ENCODE measurements around the gene ZNF200. TPM values are rescaled to one million over a fixed set of nuclear protein-coding genes. Genes with fewer than 3 reads are reported as not detected.
"Not testable (repeated sequence)": the region's sequence is repeated elsewhere in the genome, so short reads cannot be mapped to it uniquely, and the experiment has no call there.

ZNF200 gene
- total RNA-seq, 2 donors from 2014 or later: 3.2 to 4.9 TPM

GRCh38 chr16:3198334-3199072, 36.5 kb downstream of the ZNF200 start:
- peaks cover 0 to under 1% of the 10 kb centered on the region in 2 donors for H3K9me3 ChIP-seq
- TF ChIP-seq, protein P1, sequence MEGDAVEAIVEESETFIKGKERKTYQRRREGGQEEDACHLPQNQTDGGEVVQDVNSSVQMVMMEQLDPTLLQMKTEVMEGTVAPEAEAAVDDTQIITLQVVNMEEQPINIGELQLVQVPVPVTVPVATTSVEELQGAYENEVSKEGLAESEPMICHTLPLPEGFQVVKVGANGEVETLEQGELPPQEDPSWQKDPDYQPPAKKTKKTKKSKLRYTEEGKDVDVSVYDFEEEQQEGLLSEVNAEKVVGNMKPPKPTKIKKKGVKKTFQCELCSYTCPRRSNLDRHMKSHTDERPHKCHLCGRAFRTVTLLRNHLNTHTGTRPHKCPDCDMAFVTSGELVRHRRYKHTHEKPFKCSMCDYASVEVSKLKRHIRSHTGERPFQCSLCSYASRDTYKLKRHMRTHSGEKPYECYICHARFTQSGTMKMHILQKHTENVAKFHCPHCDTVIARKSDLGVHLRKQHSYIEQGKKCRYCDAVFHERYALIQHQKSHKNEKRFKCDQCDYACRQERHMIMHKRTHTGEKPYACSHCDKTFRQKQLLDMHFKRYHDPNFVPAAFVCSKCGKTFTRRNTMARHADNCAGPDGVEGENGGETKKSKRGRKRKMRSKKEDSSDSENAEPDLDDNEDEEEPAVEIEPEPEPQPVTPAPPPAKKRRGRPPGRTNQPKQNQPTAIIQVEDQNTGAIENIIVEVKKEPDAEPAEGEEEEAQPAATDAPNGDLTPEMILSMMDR (IDR thresholded peaks at IDR 0.05): no peak
- peaks cover 3 to 6% of the 10 kb centered on the region in 2 donors for H3K27me3 ChIP-seq
- no peak for DNase-seq (ENCODE audit: low spot score)
- no peak overlapping the region for H3K4me3 ChIP-seq
- H3K4me1 ChIP-seq: no peaks in the 10 kb centered on the region
- no peak overlapping the region for H3K27ac ChIP-seq
- H3K36me3 ChIP-seq: no peaks in the 10 kb centered on the region

- not testable (repeated sequence) for H3K4me1 ChIP-seq; H3K9me3 ChIP-seq; DNase-seq (ENCODE audit: low spot score); H3K36me3 ChIP-seq; H3K4me3 ChIP-seq; H3K27ac ChIP-seq
- H3K27me3 ChIP-seq: peaks cover 10 to 13% of the 10 kb centered on the region in 2 donors
These were observed 37.1 kb downstream of the ZNF200 start for GRCh38 chr16:3197694-3198333.

- H3K9me3 ChIP-seq: peaks cover 0 to 11% of the 10 kb centered on the region in 2 donors
- TF ChIP-seq, protein P1 (IDR thresholded peaks at IDR 0.05): no peak
- H3K36me3 ChIP-seq: no peaks in the 10 kb centered on the region
- DNase-seq (ENCODE audit: low spot score): no peak
- peaks cover 29 to 32% of the 10 kb centered on the region in 2 donors for H3K27me3 ChIP-seq
- H3K4me1 ChIP-seq: no peaks in the 10 kb centered on the region
- no peak overlapping the region for H3K4me3 ChIP-seq
- H3K27ac ChIP-seq: no peak overlapping the region
These were observed 39.0 kb downstream of the ZNF200 start for GRCh38 chr16:3195975-3196374.

- H3K36me3 ChIP-seq: no peaks in the 10 kb centered on the region
- no peak for DNase-seq (ENCODE audit: low spot score)
- H3K4me1 ChIP-seq: peaks cover 0 to 2% of the 10 kb centered on the region in 2 donors
- H3K4me3 ChIP-seq: no peak overlapping the region
- H3K27ac ChIP-seq: no peak overlapping the region
- H3K9me3 ChIP-seq: peaks cover 0 to 11% of the 10 kb centered on the region in 2 donors
- H3K27me3 ChIP-seq: peaks cover 41 to 43% of the 10 kb centered on the region in 2 donors
- TF ChIP-seq, protein P1 (IDR thresholded peaks at IDR 0.05): no peak
These were observed 40.2 kb downstream of the ZNF200 start for GRCh38 chr16:3194792-3195191.

- H3K27me3 ChIP-seq: peaks cover 45 to 56% of the 10 kb centered on the region in 2 donors
- no peaks in the 10 kb centered on the region for H3K36me3 ChIP-seq
- TF ChIP-seq, protein P1 (IDR thresholded peaks at IDR 0.05): no peak
- H3K9me3 ChIP-seq: peaks cover 0 to 11% of the 10 kb centered on the region in 2 donors
- no peak for DNase-seq (ENCODE audit: low spot score)
- no peak overlapping the region for H3K27ac ChIP-seq
- peaks cover 0 to 15% of the 10 kb centered on the region in 2 donors for H3K4me1 ChIP-seq
- no peak overlapping the region for H3K4me3 ChIP-seq
These were observed 41.4 kb downstream of the ZNF200 start for GRCh38 chr16:3193221-3194212.
